ENCODE measurements around the gene GLRX5. TPM values are rescaled to one million over a fixed set of nuclear protein-coding genes. Genes with fewer than 3 reads are reported as not detected.

Gene GLRX5
- total RNA-seq, 1 experiment from 2014 or later, result 60.1 TPM

DNA sequence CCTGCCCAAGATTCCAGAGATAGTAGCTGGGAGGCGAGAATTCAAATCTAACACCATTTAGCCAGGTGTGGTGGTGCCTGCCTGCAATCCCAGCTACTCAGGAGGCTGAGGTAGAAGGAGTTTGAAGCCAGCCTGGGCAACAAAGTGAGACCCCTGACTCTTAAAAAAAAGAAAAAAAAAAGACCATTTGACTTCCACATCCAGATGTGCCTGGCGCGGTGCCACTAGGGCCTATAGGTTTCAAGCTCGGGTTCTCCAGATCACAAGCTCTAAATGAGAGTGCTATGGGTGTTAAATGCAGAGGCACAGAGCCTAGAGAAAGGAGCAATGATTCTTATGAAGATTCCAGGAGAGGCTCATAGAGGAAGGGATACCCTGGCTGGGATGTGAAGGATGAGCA, 40.9 kb upstream of the GLRX5 start:
- RAD21 ChIA-PET (ENCODE audit: low non-redundant PET in 1 of 2, low total read pairs in 2 of 2, uncharacterized antibody in 2 of 2, unreplicated experiment in 2 of 2), result no interaction called here
- Histone ChIP-seq H3K4me3 (replicated peaks in 1 of 2; ENCODE audit: low read depth in 1 of 2, low read length in 2 of 2) (no peak overlapping the region), H3K27me3 (ENCODE audit: insufficient read depth, low read length) (no peaks in the 10 kb centered on the region), H3K79me2 (ENCODE audit: insufficient read depth, low read length) (no peaks in the 10 kb centered on the region), H3K9me3 (ENCODE audit: control insufficient read depth in 1 of 2, insufficient read depth in 1 of 2, low read depth in 1 of 2, low read length in 2 of 2) (no peaks in the 10 kb centered on the region), H3K4me1 (ENCODE audit: control insufficient read depth in 1 of 2, insufficient read depth in 2 of 2, low read length in 2 of 2) (peaks cover 0 to 10% of the 10 kb centered on the region in 2 experiments; a peak in 1 of 4 replicates), H3K4me2 (ENCODE audit: low read length) (no peak overlapping the region), H3K36me3 (ENCODE audit: control insufficient read depth in 1 of 2, insufficient read depth in 2 of 2, low read length in 2 of 2) (no peaks in the 10 kb centered on the region), H3K9me2 (ENCODE audit: insufficient read depth) (no peaks in the 10 kb centered on the region), H3K9ac (ENCODE audit: low read length) (no peak overlapping the region), H4K20me1 (ENCODE audit: insufficient read depth) (no peaks in the 10 kb centered on the region), H3K27ac (ENCODE audit: low read depth, low read length) (no peak overlapping the region), H2AFZ (ENCODE audit: low read depth, low read length, poor library complexity, severe bottlenecking) (no peak overlapping the region)
- POLR2A ChIA-PET, result interaction anchor here (1.5 kb wide), 1 partner anchor 11 kb away, joined by 3 read pairs; no protein-coding TSS in a partner anchor
- CTCF ChIA-PET, result no interaction called here
- BruUV-seq (replicated peaks), result no TSS peak
- intact Hi-C loops (cut with micrococcal nuclease), result no loop called here
- TF ChIP-seq POLR2AphosphoS5 (IDR thresholded peaks at IDR 0.05; ENCODE audit: low read depth, low read length), result no peak
- TF ChIP-seq SP1 (IDR thresholded peaks at IDR 0.05; ENCODE audit: low read depth), result no peak
- no peak for TF ChIP-seq EZH2phosphoT487 (IDR thresholded peaks at IDR 0.05; ENCODE audit: borderline replicate concordance)
- no peak for TF ChIP-seq TCF7L2 (IDR thresholded peaks at IDR 0.05; ENCODE audit: borderline replicate concordance, extremely low read depth, insufficient read depth, insufficient read length)
- TF ChIP-seq SIN3A (IDR thresholded peaks at IDR 0.05; ENCODE audit: low read depth), result no peak
- no peak for TF ChIP-seq SRF (IDR thresholded peaks at IDR 0.05; ENCODE audit: low read depth)
- TF ChIP-seq, protein P1, sequence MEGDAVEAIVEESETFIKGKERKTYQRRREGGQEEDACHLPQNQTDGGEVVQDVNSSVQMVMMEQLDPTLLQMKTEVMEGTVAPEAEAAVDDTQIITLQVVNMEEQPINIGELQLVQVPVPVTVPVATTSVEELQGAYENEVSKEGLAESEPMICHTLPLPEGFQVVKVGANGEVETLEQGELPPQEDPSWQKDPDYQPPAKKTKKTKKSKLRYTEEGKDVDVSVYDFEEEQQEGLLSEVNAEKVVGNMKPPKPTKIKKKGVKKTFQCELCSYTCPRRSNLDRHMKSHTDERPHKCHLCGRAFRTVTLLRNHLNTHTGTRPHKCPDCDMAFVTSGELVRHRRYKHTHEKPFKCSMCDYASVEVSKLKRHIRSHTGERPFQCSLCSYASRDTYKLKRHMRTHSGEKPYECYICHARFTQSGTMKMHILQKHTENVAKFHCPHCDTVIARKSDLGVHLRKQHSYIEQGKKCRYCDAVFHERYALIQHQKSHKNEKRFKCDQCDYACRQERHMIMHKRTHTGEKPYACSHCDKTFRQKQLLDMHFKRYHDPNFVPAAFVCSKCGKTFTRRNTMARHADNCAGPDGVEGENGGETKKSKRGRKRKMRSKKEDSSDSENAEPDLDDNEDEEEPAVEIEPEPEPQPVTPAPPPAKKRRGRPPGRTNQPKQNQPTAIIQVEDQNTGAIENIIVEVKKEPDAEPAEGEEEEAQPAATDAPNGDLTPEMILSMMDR (IDR thresholded peaks at IDR 0.05 in 2 of 3, conservative IDR thresholded peaks at IDR 0.05 in 1 of 3; ENCODE audit: borderline replicate concordance in 1 of 3, insufficient read depth in 1 of 3, low read depth in 2 of 3, low read length in 2 of 3), result no peak
- TF ChIP-seq YY1 (IDR thresholded peaks at IDR 0.05; ENCODE audit: extremely low read depth, insufficient replicate concordance, low read depth, low read length), result no peak
- no peak for TF ChIP-seq CEBPB (IDR thresholded peaks at IDR 0.05; ENCODE audit: low read depth)
- no peak for TF ChIP-seq JUND (IDR thresholded peaks at IDR 0.05)
- TF ChIP-seq POLR2A (IDR thresholded peaks at IDR 0.05; ENCODE audit: borderline replicate concordance, extremely low read depth, insufficient read depth, insufficient read length), result no peak
- TF ChIP-seq, protein P2, sequence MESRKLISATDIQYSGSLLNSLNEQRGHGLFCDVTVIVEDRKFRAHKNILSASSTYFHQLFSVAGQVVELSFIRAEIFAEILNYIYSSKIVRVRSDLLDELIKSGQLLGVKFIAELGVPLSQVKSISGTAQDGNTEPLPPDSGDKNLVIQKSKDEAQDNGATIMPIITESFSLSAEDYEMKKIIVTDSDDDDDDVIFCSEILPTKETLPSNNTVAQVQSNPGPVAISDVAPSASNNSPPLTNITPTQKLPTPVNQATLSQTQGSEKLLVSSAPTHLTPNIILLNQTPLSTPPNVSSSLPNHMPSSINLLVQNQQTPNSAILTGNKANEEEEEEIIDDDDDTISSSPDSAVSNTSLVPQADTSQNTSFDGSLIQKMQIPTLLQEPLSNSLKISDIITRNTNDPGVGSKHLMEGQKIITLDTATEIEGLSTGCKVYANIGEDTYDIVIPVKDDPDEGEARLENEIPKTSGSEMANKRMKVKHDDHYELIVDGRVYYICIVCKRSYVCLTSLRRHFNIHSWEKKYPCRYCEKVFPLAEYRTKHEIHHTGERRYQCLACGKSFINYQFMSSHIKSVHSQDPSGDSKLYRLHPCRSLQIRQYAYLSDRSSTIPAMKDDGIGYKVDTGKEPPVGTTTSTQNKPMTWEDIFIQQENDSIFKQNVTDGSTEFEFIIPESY (IDR thresholded peaks at IDR 0.05; ENCODE audit: extremely low read depth, insufficient replicate concordance, low read length), result no peak
- no peak for TF ChIP-seq ELF1 (IDR thresholded peaks at IDR 0.05; ENCODE audit: borderline replicate concordance, low read depth)
- no peak for TF ChIP-seq EZH2 (IDR thresholded peaks at IDR 0.05)
- no peak for TF ChIP-seq ZFX (IDR thresholded peaks at IDR 0.05)
- TF ChIP-seq, protein P3, sequence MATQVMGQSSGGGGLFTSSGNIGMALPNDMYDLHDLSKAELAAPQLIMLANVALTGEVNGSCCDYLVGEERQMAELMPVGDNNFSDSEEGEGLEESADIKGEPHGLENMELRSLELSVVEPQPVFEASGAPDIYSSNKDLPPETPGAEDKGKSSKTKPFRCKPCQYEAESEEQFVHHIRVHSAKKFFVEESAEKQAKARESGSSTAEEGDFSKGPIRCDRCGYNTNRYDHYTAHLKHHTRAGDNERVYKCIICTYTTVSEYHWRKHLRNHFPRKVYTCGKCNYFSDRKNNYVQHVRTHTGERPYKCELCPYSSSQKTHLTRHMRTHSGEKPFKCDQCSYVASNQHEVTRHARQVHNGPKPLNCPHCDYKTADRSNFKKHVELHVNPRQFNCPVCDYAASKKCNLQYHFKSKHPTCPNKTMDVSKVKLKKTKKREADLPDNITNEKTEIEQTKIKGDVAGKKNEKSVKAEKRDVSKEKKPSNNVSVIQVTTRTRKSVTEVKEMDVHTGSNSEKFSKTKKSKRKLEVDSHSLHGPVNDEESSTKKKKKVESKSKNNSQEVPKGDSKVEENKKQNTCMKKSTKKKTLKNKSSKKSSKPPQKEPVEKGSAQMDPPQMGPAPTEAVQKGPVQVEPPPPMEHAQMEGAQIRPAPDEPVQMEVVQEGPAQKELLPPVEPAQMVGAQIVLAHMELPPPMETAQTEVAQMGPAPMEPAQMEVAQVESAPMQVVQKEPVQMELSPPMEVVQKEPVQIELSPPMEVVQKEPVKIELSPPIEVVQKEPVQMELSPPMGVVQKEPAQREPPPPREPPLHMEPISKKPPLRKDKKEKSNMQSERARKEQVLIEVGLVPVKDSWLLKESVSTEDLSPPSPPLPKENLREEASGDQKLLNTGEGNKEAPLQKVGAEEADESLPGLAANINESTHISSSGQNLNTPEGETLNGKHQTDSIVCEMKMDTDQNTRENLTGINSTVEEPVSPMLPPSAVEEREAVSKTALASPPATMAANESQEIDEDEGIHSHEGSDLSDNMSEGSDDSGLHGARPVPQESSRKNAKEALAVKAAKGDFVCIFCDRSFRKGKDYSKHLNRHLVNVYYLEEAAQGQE (IDR thresholded peaks at IDR 0.05; ENCODE audit: low read depth), result no peak
- no peak for TF ChIP-seq CBX3 (IDR thresholded peaks at IDR 0.05; ENCODE audit: low read depth)
- TF ChIP-seq RAD21 (IDR thresholded peaks at IDR 0.05; ENCODE audit: low read depth), result no peak
- DNase-seq (ENCODE audit: low read depth, low spot score) (no peak), ATAC-seq (no peak)
